ENCODE data around the gene HOXC11. TPM values are rescaled to one million over a fixed set of nuclear protein-coding genes. Genes with fewer than 3 reads are reported as not detected.

Gene HOXC11
- total RNA-seq, 4 donors from 2014 or later = 0.69 to 3.3 TPM; not detected in 2

GRCh38 chr12:53976823-53977595, 4.1 kb downstream of the HOXC11 start:
- intact Hi-C loops (cut with DNase I; ENCODE audit: low total_unique reads) = no loop called here
- peaks cover 31 to 68% of the 10 kb centered on the region in 2 donors for H3K27me3 ChIP-seq
- H3K4me1 ChIP-seq = peaks cover 0 to 4% of the 10 kb centered on the region in 2 donors
- no peaks in the 10 kb centered on the region for H3K9me3 ChIP-seq
- H3K36me3 ChIP-seq = no peaks in the 10 kb centered on the region
- no peak for DNase-seq
- TF ChIP-seq POLR2A (IDR thresholded peaks at IDR 0.05) = no peak
- TF ChIP-seq, protein P1, sequence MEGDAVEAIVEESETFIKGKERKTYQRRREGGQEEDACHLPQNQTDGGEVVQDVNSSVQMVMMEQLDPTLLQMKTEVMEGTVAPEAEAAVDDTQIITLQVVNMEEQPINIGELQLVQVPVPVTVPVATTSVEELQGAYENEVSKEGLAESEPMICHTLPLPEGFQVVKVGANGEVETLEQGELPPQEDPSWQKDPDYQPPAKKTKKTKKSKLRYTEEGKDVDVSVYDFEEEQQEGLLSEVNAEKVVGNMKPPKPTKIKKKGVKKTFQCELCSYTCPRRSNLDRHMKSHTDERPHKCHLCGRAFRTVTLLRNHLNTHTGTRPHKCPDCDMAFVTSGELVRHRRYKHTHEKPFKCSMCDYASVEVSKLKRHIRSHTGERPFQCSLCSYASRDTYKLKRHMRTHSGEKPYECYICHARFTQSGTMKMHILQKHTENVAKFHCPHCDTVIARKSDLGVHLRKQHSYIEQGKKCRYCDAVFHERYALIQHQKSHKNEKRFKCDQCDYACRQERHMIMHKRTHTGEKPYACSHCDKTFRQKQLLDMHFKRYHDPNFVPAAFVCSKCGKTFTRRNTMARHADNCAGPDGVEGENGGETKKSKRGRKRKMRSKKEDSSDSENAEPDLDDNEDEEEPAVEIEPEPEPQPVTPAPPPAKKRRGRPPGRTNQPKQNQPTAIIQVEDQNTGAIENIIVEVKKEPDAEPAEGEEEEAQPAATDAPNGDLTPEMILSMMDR (IDR thresholded peaks at IDR 0.05) = no peak
- H3K27ac ChIP-seq = no peak overlapping the region
- H3K4me3 ChIP-seq = no peak overlapping the region

GRCh38 chr12:53977596-53978445, 4.9 kb downstream of the HOXC11 start:
- Histone ChIP-seq H3K27ac (no peak overlapping the region), H3K4me1 (peaks cover 0 to 4% of the 10 kb centered on the region in 2 donors), H3K9me3 (no peaks in the 10 kb centered on the region), H3K27me3 (peaks cover 31 to 69% of the 10 kb centered on the region in 2 donors), H3K36me3 (no peaks in the 10 kb centered on the region), H3K4me3 (no peak overlapping the region)
- TF ChIP-seq, protein P1 (IDR thresholded peaks at IDR 0.05) = no peak
- no peak for TF ChIP-seq POLR2A (IDR thresholded peaks at IDR 0.05)
- DNase-seq = no peak
- intact Hi-C loops (cut with DNase I; ENCODE audit: low total_unique reads) = no loop called here

DNA sequence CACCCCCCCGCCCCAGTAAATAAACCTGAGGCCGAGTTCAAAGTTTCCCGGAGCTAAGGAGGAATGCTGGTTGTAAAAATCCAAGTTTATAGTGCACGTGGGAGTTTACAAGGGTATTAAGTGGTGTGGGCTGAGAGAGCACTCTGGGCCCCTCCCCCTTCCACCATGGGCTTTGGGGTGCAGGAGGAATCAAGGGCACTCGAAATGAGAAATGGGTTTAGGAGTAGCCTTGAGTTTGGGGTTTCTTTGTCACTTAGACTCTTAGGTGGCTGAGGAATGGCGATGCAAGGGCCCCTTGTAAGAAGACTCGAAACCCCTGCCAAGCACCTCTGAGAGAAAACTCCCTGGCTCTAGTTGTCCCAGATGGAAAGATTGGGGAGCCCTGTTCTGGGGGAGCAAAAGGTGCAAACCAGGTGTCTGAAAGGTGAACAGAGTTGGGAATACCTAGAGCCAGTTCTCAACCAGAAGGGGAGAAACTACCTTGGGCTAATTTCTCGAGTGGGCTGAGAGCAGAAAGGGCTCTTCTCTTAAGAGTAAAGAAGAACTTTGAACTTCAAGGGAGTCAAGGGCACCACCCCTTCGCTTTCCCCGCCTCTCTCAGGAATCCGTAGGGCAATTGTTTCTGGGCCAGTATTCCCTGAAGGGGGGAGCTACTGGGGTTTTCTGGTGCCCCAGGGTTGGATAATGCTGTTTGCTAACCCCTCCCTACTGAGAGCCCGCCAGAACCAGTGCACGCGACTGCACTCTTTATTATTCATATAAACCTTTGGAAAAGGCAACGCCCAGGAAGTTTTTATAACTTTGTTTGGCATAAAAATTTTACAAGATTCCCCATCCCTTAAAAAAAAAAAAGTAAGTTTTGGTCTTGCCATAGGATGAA, 5.8 kb downstream of the HOXC11 start:
- no peaks in the 10 kb centered on the region for H3K9me3 ChIP-seq
- H3K27me3 ChIP-seq = peaks cover 29 to 68% of the 10 kb centered on the region in 2 donors
- TF ChIP-seq POLR2A (IDR thresholded peaks at IDR 0.05) = no peak
- TF ChIP-seq, protein P1 (IDR thresholded peaks at IDR 0.05) = no peak
- H3K36me3 ChIP-seq = no peaks in the 10 kb centered on the region
- H3K4me3 ChIP-seq = no peak overlapping the region
- H3K27ac ChIP-seq = no peak overlapping the region
- H3K4me1 ChIP-seq = peaks cover 0 to 2% of the 10 kb centered on the region in 2 donors
- intact Hi-C loops (cut with DNase I; ENCODE audit: low total_unique reads) = no loop called here
- DNase-seq = no peak

DNA sequence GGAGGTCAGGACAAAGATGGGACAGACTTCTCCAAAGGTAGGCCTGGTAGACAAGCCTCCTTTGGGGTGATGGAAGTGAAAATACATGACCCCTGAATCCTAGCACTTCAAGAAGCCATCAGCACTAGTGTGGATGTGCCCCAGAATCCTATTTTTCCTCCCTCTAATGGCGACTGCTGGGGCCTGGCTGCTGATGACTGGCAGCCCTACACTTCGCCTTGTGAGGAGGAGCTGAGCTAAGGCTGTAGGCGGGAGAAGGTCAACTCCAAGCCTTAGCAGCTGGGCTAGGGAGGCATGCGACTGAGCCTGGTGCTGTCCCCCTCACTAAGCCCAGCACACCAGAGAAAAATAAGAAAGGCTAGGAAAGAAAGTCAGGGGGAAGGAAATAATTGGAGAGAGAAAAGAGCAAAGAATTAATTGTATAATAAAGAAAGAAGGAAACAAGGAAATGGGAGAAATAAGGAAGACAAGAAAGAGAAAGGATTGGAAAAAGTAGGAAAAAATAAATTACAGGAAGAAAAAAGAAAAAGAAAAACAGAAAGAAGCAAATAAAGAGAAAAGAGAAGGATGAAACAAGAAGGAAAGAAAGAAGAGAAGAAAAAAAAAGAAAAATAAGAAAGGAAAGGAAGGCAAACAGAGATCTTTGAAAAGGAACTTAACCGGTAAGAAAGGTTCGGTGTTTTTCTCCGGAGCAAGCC, 7.3 kb downstream of the HOXC11 start:
- intact Hi-C loops (cut with DNase I; ENCODE audit: low total_unique reads) = no loop called here
- peaks cover 21 to 68% of the 10 kb centered on the region in 2 donors for H3K27me3 ChIP-seq

More for the DNA sequence above, 7.3 kb downstream of the HOXC11 start:
- H3K4me1 ChIP-seq = peaks cover 0 to 2% of the 10 kb centered on the region in 2 donors
- no peak overlapping the region for H3K4me3 ChIP-seq
- TF ChIP-seq POLR2A (IDR thresholded peaks at IDR 0.05) = no peak
- H3K27ac ChIP-seq = no peak overlapping the region
- H3K36me3 ChIP-seq = no peaks in the 10 kb centered on the region
- DNase-seq = no peak
- H3K9me3 ChIP-seq = no peaks in the 10 kb centered on the region
